Stimulated activated CD4-positive, alpha-beta T cell treated with anti-CD3 and anti-CD28 coated beads, Interleukin-2, amount 100 ng/mL, for 48 hours (primary cell): Measurements from ENCODE around the gene AUTS2.

ENCODE experiments used
- DNase-seq, 2 donors: peaks; one replicate each; pipeline ENCODE4 v3.0.0-alpha.2; 2020

Gene AUTS2

GRCh38 chr7:70836279-70836678 lies 1238.0 kb downstream of the AUTS2 start:
- no peak for DNase-seq

GRCh38 chr7:70836946-70837345 lies 1238.7 kb downstream of the AUTS2 start:
- DNase-seq = no peak

- DNase-seq = no peak
Observed at GRCh38 chr7:70837589-70837988, 1239.3 kb downstream of the AUTS2 start.

GRCh38 chr7:70838292-70838907 lies 1240.1 kb downstream of the AUTS2 start:
- DNase-seq = no peak
